WI38 (cell line): Measurements from ENCODE around the gene FNIP1.
"Not testable (repeated sequence)": the region's sequence is repeated elsewhere in the genome, so short reads cannot be mapped to it uniquely, and the experiment has no call there.

Experiments used
- H3K4me3 ChIP-seq: 2 replicates; pipeline ENCODE4 v1.5.1; 2011; ENCODE audit warnings: low read depth, mild to moderate bottlenecking, control low read depth, low read length
- TF ChIP-seq, protein P1 (sequence below): IDR thresholded peaks from 2 replicates; pipeline ENCODE4 v1.5.1; 2012; ENCODE audit warnings: low read depth, mild to moderate bottlenecking, control low read depth, low read length

Gene FNIP1

DNA sequence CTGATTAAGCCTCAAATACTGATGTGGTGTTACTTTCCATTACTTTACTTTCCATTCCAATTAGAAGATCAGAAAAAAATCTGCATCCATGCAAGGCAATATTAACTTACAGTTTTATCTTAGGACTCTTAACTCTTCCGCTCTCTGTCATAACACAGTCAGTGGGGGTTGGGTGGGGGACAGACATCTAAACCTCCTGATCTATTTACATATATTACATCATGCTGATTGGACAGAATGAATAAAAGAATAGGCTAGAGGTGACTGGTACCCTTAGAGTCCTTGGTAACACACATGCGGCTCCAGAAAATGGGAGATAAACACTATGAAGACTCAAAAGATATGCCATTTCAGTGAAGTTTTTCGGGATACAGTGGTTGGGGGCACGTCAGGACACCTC lies 189.4 kb downstream of the FNIP1 start:
- H3K4me3 ChIP-seq, result no peak overlapping the region
- TF ChIP-seq, protein P1, sequence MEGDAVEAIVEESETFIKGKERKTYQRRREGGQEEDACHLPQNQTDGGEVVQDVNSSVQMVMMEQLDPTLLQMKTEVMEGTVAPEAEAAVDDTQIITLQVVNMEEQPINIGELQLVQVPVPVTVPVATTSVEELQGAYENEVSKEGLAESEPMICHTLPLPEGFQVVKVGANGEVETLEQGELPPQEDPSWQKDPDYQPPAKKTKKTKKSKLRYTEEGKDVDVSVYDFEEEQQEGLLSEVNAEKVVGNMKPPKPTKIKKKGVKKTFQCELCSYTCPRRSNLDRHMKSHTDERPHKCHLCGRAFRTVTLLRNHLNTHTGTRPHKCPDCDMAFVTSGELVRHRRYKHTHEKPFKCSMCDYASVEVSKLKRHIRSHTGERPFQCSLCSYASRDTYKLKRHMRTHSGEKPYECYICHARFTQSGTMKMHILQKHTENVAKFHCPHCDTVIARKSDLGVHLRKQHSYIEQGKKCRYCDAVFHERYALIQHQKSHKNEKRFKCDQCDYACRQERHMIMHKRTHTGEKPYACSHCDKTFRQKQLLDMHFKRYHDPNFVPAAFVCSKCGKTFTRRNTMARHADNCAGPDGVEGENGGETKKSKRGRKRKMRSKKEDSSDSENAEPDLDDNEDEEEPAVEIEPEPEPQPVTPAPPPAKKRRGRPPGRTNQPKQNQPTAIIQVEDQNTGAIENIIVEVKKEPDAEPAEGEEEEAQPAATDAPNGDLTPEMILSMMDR, result no peak

DNA sequence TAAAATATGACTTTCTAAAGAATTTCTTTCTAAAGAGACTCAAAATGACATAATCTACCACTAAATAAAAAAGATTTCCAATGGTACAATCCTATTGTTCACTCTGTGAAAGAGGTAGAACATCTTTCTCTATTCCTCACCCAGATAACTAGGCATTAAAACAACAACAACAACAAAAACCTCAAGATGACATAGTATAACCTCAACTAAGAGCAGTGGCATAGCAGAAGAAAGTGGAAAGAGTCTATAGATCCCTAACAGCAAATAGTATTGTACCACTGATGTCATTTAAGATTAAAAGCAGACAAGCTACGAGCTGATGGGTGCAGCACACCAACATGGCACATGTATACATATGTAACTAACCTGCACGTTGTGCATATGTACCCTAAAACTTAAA lies 191.7 kb downstream of the FNIP1 start:
- TF ChIP-seq, protein P1, result no peak

DNA sequence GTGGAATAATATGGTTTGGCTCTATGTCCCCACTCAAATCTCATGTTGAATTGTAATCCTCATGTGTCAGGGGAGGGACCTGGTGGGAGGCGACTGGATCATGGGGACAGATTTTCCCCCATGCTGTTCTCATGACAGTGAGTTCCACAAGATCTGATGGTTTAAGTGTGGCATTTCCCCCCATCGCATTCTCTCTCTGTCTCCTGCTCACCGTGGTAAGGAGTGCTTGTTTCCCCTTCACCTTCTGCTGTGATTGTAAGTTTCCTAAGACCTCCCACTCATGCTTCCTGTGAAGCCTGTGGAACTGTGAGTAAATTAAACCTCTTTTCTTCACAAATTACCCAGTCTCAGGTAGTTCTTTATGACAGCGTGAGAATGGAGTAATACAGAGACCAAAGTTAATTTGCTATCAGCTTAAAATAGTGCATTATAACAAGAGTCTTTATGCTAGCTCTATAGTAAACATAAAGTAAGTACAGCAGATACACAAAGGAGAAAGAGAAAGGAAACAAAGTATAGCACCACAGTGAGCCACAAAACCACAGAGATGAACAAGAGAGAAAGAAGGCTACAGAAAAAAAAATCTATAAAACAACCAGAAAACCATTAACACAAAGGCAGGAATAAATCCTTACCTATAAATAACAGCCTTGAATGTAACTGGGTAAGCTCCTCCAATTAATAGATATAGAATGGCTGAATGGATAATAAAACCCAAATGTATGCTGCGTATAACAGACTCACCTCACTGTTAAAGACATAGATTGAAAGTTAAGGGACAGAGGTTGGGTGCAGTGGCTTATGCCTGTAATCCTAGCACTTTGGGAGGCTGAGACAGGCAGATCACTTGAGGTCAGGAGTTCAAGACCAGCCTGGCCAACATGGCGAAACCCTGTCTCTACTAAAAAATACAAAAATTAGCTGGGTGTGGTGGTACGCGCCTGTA lies 201.5 kb downstream of the FNIP1 start:
- TF ChIP-seq, protein P1, result no peak
- no peak overlapping the region for H3K4me3 ChIP-seq

More for the DNA sequence above, 191.7 kb downstream of the FNIP1 start:
- H3K4me3 ChIP-seq, result no peak overlapping the region

DNA sequence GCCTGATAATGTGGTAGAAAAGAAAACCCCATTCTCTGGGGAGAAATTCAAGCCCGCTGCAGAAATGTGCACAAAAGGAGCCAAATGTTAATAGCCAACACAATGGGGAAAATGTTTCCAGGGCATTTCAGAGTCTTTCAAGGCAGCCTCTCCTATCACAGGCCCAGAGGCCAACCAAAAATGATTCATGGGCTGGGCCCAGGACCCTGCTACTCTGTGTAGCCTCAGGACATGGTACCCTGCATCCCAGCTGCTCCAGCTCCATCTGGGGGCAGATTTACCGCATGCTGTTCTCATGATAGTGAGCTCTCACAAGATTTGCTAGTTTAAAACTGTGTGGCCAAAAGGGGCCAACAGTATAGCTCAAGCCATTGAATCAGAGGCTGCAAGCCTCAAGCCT lies 202.9 kb downstream of the FNIP1 start:
- TF ChIP-seq, protein P1, result no peak
- H3K4me3 ChIP-seq, result no peak overlapping the region

DNA sequence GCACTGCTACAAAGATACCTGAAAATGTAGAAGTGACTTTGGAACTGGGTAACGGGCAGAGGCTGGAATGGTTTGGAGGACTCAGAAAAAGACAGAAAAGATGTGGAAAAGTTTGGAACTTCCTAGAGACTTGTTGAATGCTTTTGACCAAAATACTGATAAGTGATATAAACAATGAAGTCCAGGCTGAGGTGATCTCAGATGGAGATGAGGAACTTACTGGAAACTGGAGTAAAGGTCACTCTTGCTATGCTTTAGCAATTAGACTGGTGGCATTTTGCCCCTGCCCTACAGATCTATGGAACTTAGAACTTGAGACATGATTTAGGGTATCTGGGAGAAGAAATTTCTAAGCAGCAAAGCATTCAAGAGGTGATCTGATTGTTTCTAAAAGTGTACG lies 203.4 kb downstream of the FNIP1 start:
- not testable (repeated sequence) for H3K4me3 ChIP-seq
